Keratinocyte (primary cell): ENCODE measurements around the gene RIT1. TPM values are rescaled to one million over a fixed set of nuclear protein-coding genes. Genes with fewer than 3 reads are reported as not detected.

Source experiments
- DNase-seq: peaks from one replicate; pipeline ENCODE4 v3.0.0-alpha.2; 2011; ENCODE audit warnings: low read depth, missing footprints, low spot score
- FAIRE-seq: peaks from 2 replicates; lab custom pipeline; 2011; peaks lifted over from hg19 to GRCh38; lab: Jason Lieb, UNC
- H2AFZ ChIP-seq: 2 replicates; pipeline ENCODE4 v1.6.0; 2012; ENCODE audit warnings: low read length, control low read depth, inconsistent platforms; ENCODE audit not compliant: control insufficient read depth
- H3K27ac ChIP-seq: 2 replicates; pipeline ENCODE4 v1.5.1; 2011; ENCODE audit warnings: low read length; ENCODE audit not compliant: control insufficient read depth, insufficient read depth
- H3K27me3 ChIP-seq: 3 replicates; pipeline ENCODE4 v1.6.0; 2011; ENCODE audit warnings: low read length; ENCODE audit not compliant: control insufficient read depth, insufficient read depth; ENCODE audit errors: extremely low read depth
- H3K36me3 ChIP-seq, 2 experiments: 2 replicates in 1 of 2; 3 replicates in 1 of 2; pipeline ENCODE4 v1.5.1; 2011; ENCODE audit warnings: low read length in 2 of 2, mild to moderate bottlenecking in 1 of 2; ENCODE audit not compliant: control insufficient read depth in 2 of 2, insufficient read depth in 2 of 2; ENCODE audit errors: extremely low read depth in 1 of 2
- H3K4me1 ChIP-seq: 3 replicates; pipeline ENCODE4 v1.5.1; 2011; ENCODE audit warnings: low read length; ENCODE audit not compliant: control insufficient read depth, insufficient read depth; ENCODE audit errors: extremely low read depth
- H3K4me2 ChIP-seq: 3 replicates; pipeline ENCODE4 v1.6.0; 2011; ENCODE audit warnings: low read depth, low read length; ENCODE audit not compliant: control insufficient read depth, insufficient read depth; ENCODE audit errors: extremely low read depth
- H3K4me3 ChIP-seq, 3 experiments: fragments of 200-600 bp in 1 of 3; sonication (generic) in 1 of 3; 2 replicates in 2 of 3; 3 replicates in 1 of 3; pipeline ENCODE4 v1.5.1; 2011 to 2016; ENCODE audit warnings: low read length in 3 of 3, mild to moderate bottlenecking in 3 of 3, control low read depth in 2 of 3, inconsistent platforms in 1 of 3, low read depth in 1 of 3, mixed read lengths in 1 of 3, mixed run types in 1 of 3, moderate library complexity in 1 of 3; ENCODE audit not compliant: control insufficient read depth in 2 of 3, insufficient read depth in 2 of 3; ENCODE audit errors: extremely low read depth in 1 of 3
- H3K79me2 ChIP-seq: 2 replicates; pipeline ENCODE4 v1.6.0; 2012; ENCODE audit warnings: low read length; ENCODE audit not compliant: control insufficient read depth, insufficient read depth
- H3K9ac ChIP-seq: 3 replicates; pipeline ENCODE4 v1.6.0; 2011; ENCODE audit warnings: low read length; ENCODE audit not compliant: control insufficient read depth, insufficient read depth; ENCODE audit errors: extremely low read depth
- H3K9me1 ChIP-seq: 3 replicates; pipeline ENCODE4 v1.6.0; 2011; ENCODE audit warnings: low read length; ENCODE audit not compliant: control insufficient read depth, insufficient read depth; ENCODE audit errors: extremely low read depth
- H3K9me3 ChIP-seq: 2 replicates; pipeline ENCODE4 v1.5.1; 2012; ENCODE audit warnings: low read depth, low read length; ENCODE audit not compliant: control insufficient read depth
- H4K20me1 ChIP-seq: 3 replicates; pipeline ENCODE4 v1.6.0; 2011; ENCODE audit warnings: low read length; ENCODE audit not compliant: control insufficient read depth, insufficient read depth; ENCODE audit errors: extremely low read depth
- EZH2 ChIP-seq: IDR thresholded peaks from one replicate; pipeline ENCODE4 v1.6.1; 2012; ENCODE audit warnings: inconsistent platforms, mild to moderate bottlenecking, low read length, moderate library complexity
- dilution Hi-C: fragments of 300-500 bp; cut with MboI; formaldehyde crosslinking; loops from one replicate; pipeline ENCODE4 v1.7.0; 2020; ENCODE audit warnings: low sequenced_read_pairs; ENCODE audit not compliant: extremely low pct_ligation_motif_present
- polyA plus RNA-seq, 5 experiments: library from polyadenylated mRNA; depleted of rRNA in 3 of 5; stranded (reverse) in 3 of 5; stranded (forward) in 1 of 5; unstranded in 1 of 5; fragments of >200 nt; gene quantifications; 1 replicate in 1 of 5; 2 replicates in 3 of 5; 3 replicates in 1 of 5; pipeline versions ENCODE4 v1.2.1 to v1.2.3, GENCODE V29; 2011 to 2012; ENCODE audit warnings: missing spikeins in 2 of 5, low read depth in 1 of 5, low replicate concordance in 1 of 5
- TF ChIP-seq, protein P1 (sequence below), 3 experiments: IDR thresholded peaks in 1 of 3; conservative IDR thresholded peaks in 1 of 3; optimal IDR thresholded peaks in 1 of 3; 2 replicates in 2 of 3; 3 replicates in 1 of 3; pipeline versions ENCODE3 to v1.5.1; 2011; ENCODE audit warnings: low read length in 3 of 3, mild to moderate bottlenecking in 3 of 3, moderate library complexity in 2 of 3, control low read depth in 1 of 3, inconsistent platforms in 1 of 3; ENCODE audit not compliant: insufficient read depth in 2 of 3; ENCODE audit errors: extremely low read depth in 1 of 3

Gene RIT1
- polyA plus RNA-seq, 1 donor (not counting 4 experiments of a cell fraction or from before 2014, with no cell fraction given), result 33.5 TPM

GRCh38 chr1:155940993-155941844, 30.1 kb upstream of the RIT1 start, which contains the start of gene RXFP4:
TSS of gene RXFP4 (plus strand) at chr1:155941638. CDS start at chr1:155941710, 72 bp downstream.
- dilution Hi-C loops, result no loop called here
- no peaks in the 10 kb centered on the region for H3K79me2 ChIP-seq
- DNase-seq (no peak), FAIRE-seq (peak; percentile 9)
- H4K20me1 ChIP-seq, result no peaks in the 10 kb centered on the region
- no peak within 1 kb of the TSS for H3K4me3 ChIP-seq
- peaks cover 36% of the 10 kb centered on the region for H3K4me1 ChIP-seq
- TF ChIP-seq, protein P1, sequence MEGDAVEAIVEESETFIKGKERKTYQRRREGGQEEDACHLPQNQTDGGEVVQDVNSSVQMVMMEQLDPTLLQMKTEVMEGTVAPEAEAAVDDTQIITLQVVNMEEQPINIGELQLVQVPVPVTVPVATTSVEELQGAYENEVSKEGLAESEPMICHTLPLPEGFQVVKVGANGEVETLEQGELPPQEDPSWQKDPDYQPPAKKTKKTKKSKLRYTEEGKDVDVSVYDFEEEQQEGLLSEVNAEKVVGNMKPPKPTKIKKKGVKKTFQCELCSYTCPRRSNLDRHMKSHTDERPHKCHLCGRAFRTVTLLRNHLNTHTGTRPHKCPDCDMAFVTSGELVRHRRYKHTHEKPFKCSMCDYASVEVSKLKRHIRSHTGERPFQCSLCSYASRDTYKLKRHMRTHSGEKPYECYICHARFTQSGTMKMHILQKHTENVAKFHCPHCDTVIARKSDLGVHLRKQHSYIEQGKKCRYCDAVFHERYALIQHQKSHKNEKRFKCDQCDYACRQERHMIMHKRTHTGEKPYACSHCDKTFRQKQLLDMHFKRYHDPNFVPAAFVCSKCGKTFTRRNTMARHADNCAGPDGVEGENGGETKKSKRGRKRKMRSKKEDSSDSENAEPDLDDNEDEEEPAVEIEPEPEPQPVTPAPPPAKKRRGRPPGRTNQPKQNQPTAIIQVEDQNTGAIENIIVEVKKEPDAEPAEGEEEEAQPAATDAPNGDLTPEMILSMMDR (optimal IDR thresholded peaks at IDR 0.05 in 1 of 3, IDR thresholded peaks at IDR 0.05 in 1 of 3, conservative IDR thresholded peaks at IDR 0.05 in 1 of 3; ENCODE audit: extremely low read depth in 1 of 3, insufficient read depth in 2 of 3, low read length in 3 of 3), result no peak
- no peak for TF ChIP-seq EZH2
- H3K9ac ChIP-seq, result peak within 1 kb of the TSS; percentile 36
- H3K27ac ChIP-seq, result peak within 1 kb of the TSS; percentile 59
- H3K36me3 ChIP-seq, result peaks cover 2% of the 10 kb centered on the region in 2 experiments
- peak within 1 kb of the TSS; percentile 36 for H3K4me2 ChIP-seq
- no peaks in the 10 kb centered on the region for H3K27me3 ChIP-seq
- no peaks in the 10 kb centered on the region for H3K9me1 ChIP-seq
- peak within 1 kb of the TSS; percentile 72 for H2AFZ ChIP-seq
- no peaks in the 10 kb centered on the region for H3K9me3 ChIP-seq

DNA sequence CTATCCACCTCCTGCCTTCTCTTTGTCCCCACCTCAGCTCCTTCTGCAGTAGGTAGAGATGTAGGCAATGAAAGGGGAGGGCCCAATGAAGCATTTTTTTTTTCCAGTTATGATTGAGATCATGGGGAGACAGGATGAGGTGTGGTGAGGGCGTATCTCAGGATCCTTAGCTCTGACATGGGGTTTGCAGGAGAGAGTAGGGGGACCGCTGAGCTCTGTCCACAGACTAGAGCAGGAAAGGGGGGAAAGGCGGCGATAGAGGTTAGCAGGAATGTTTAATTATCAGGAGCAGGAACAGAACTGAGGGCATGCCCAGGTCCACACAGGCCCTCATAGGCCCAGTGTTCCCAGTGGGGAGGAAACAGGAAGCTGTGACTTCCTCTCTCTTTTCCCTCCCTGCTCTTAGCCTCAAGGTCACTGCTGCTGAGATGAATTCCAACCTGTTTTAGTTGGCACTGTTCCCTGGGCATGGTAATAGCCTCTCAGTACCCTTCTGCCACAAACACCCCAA, 29.4 kb upstream of the RIT1 start:
- DNase-seq (no peak), FAIRE-seq (peak; percentile 71)
- H3K9me3 ChIP-seq, result no peaks in the 10 kb centered on the region
- no peaks in the 10 kb centered on the region for H4K20me1 ChIP-seq
- no peaks in the 10 kb centered on the region for H3K36me3 ChIP-seq
- H3K27me3 ChIP-seq, result no peaks in the 10 kb centered on the region
- peak overlapping the region; percentile 59 for H3K27ac ChIP-seq
- H2AFZ ChIP-seq, result peak overlapping the region; percentile 72
- peak overlapping the region; percentile 34 for H3K4me2 ChIP-seq
- dilution Hi-C loops, result no loop called here
- no peak overlapping the region for H3K4me3 ChIP-seq
- peak overlapping the region; percentile 36 for H3K9ac ChIP-seq
- H3K79me2 ChIP-seq, result no peaks in the 10 kb centered on the region
- peaks cover 36% of the 10 kb centered on the region for H3K4me1 ChIP-seq
- H3K9me1 ChIP-seq, result no peaks in the 10 kb centered on the region
- no peak for TF ChIP-seq EZH2
- TF ChIP-seq, protein P1 (optimal IDR thresholded peaks at IDR 0.05 in 1 of 3, IDR thresholded peaks at IDR 0.05 in 1 of 3, conservative IDR thresholded peaks at IDR 0.05 in 1 of 3; ENCODE audit: extremely low read depth in 1 of 3, insufficient read depth in 2 of 3, low read length in 3 of 3), result no peak
